CD4-positive, alpha-beta T cell (primary cell): Measurements from ENCODE around the gene STK32C. TPM values are rescaled to one million over a fixed set of nuclear protein-coding genes. Genes with fewer than 3 reads are reported as not detected.

Experiments
- ATAC-seq: fragments of 200-7000 bp; cut with Tn5 transposase; one replicate; pipeline ENCODE4 v1.10.0; 2022; ENCODE audit warnings: mild to moderate bottlenecking; ENCODE audit not compliant: poor library complexity
- CTCF ChIA-PET: fragments of 350-600 bp; sonication (Branson Sonifier 250); formaldehyde crosslinking; loops from one replicate; lab custom pipeline; 2021; ENCODE audit warnings: antibody characterized with exemption, inconsistent platforms; lab: Charles Lee
- POLR2A ChIA-PET: fragments of 350-600 bp; sonication (Branson Sonifier 250); formaldehyde crosslinking; loops from one replicate; lab custom pipeline; 2021; ENCODE audit warnings: antibody characterized with exemption, inconsistent platforms; lab: Charles Lee
- DNase-seq, 14 experiments: peaks; one replicate each; pipeline ENCODE4 v3.0.0-alpha.2; 2013 to 2020; ENCODE audit warnings: mixed read lengths in 2 of 14
- H3K27ac ChIP-seq, 2 donors: one replicate each; pipeline versions ENCODE4 v1.5.1 to v1.7.0; 2013; ENCODE audit warnings: low read length in 2 of 2, low read depth in 1 of 2, mild to moderate bottlenecking in 1 of 2
- H3K27me3 ChIP-seq, 2 experiments: 1 replicate in 1 of 2; 2 replicates in 1 of 2; pipeline versions ENCODE4 v1.6.1 to v1.7.0; 2013; ENCODE audit warnings: low read length in 2 of 2, control low read depth in 1 of 2, mild to moderate bottlenecking in 1 of 2, moderate library complexity in 1 of 2; ENCODE audit not compliant: insufficient read depth in 2 of 2, control insufficient read depth in 1 of 2
- H3K36me3 ChIP-seq: one replicate; pipeline ENCODE4 v1.6.1; 2013; ENCODE audit warnings: low read length, control low read depth; ENCODE audit not compliant: insufficient read depth
- H3K4me1 ChIP-seq: one replicate; pipeline ENCODE4 v1.6.1; 2013; ENCODE audit warnings: low read length, control low read depth; ENCODE audit not compliant: insufficient read depth
- H3K4me3 ChIP-seq: one replicate; pipeline ENCODE4 v1.5.1; 2013; ENCODE audit warnings: mild to moderate bottlenecking, low read length, moderate library complexity
- H3K9me3 ChIP-seq, 2 experiments: 1 replicate in 1 of 2; 2 replicates in 1 of 2; pipeline versions ENCODE4 v1.6.1 to v1.7.0; 2013; ENCODE audit warnings: low read length in 2 of 2, mild to moderate bottlenecking in 2 of 2, control low read depth in 1 of 2, moderate library complexity in 1 of 2; ENCODE audit not compliant: control insufficient read depth in 1 of 2, insufficient read depth in 1 of 2
- H3K27ac Mint-ChIP-seq: one replicate; pipeline ENCODE4 v1.8.0; 2020; ENCODE audit warnings: mixed read lengths
- H3K27me3 Mint-ChIP-seq: one replicate; pipeline ENCODE4 v1.8.0; 2021; ENCODE audit warnings: mixed read lengths
- H3K36me3 Mint-ChIP-seq: one replicate; pipeline ENCODE4 v1.8.0; 2021; ENCODE audit warnings: low read depth, mixed read lengths
- H3K4me1 Mint-ChIP-seq: one replicate; pipeline ENCODE4 v1.8.0; 2021; ENCODE audit warnings: low read depth, mixed read lengths
- H3K4me3 Mint-ChIP-seq: one replicate; pipeline ENCODE4 v1.8.0; 2020; ENCODE audit warnings: mild to moderate bottlenecking, mixed read lengths
- H3K9me3 Mint-ChIP-seq: one replicate; pipeline ENCODE4 v1.8.0; 2020; ENCODE audit warnings: mixed read lengths
- CTCF ChIP-seq: fragments of 200-600 bp; IDR thresholded peaks from one replicate; pipeline ENCODE4 v1.8.0; 2022; ENCODE audit warnings: antibody characterized with exemption, mild to moderate bottlenecking
- intact Hi-C, 2 experiments: fragments of 100-400 bp; cut with DNase I in 1 of 2; cut with micrococcal nuclease in 1 of 2; formaldehyde crosslinking; loops; one replicate each; pipeline versions ENCODE4 v1.15.1 to v1.9.0; 2023 to 2025; cut with DNase I, micrococcal nuclease
- total RNA-seq, 174 experiments: library from RNA in 2 of 174; stranded (reverse) in 2 of 174; gene quantifications; one replicate each; pipeline ENCODE4 v1.2.3 and lab custom pipeline; 2021 to 2026

The STK32C gene
- total RNA-seq, 2 experiments from 2014 or later, result 4.9 to 5.2 TPM

GRCh38 chr10:132265890-132266496, 41.8 kb downstream of the STK32C start:
- no peak for ATAC-seq
- no peak overlapping the region for H3K4me3 Mint-ChIP-seq
- H3K9me3 Mint-ChIP-seq, result no peaks in the 10 kb centered on the region
- DNase-seq, result no peak
- no peak overlapping the region for H3K27ac Mint-ChIP-seq
- ChIA-PET CTCF (no interaction called here), POLR2A (no interaction called here)
- TF ChIP-seq CTCF, result no peak
- Histone ChIP-seq H3K4me3 (no peak overlapping the region), H3K27ac (no peak overlapping the region), H3K9me3 (peaks cover 0 to 4% of the 10 kb centered on the region in 2 experiments), H3K4me1 (peaks cover 11% of the 10 kb centered on the region), H3K27me3 (no peaks in the 10 kb centered on the region), H3K36me3 (no peaks in the 10 kb centered on the region)
- peaks cover 12% of the 10 kb centered on the region for H3K4me1 Mint-ChIP-seq
- intact Hi-C loops, result no loop called here
- no peaks in the 10 kb centered on the region for H3K27me3 Mint-ChIP-seq
- H3K36me3 Mint-ChIP-seq, result no peaks in the 10 kb centered on the region

DNA sequence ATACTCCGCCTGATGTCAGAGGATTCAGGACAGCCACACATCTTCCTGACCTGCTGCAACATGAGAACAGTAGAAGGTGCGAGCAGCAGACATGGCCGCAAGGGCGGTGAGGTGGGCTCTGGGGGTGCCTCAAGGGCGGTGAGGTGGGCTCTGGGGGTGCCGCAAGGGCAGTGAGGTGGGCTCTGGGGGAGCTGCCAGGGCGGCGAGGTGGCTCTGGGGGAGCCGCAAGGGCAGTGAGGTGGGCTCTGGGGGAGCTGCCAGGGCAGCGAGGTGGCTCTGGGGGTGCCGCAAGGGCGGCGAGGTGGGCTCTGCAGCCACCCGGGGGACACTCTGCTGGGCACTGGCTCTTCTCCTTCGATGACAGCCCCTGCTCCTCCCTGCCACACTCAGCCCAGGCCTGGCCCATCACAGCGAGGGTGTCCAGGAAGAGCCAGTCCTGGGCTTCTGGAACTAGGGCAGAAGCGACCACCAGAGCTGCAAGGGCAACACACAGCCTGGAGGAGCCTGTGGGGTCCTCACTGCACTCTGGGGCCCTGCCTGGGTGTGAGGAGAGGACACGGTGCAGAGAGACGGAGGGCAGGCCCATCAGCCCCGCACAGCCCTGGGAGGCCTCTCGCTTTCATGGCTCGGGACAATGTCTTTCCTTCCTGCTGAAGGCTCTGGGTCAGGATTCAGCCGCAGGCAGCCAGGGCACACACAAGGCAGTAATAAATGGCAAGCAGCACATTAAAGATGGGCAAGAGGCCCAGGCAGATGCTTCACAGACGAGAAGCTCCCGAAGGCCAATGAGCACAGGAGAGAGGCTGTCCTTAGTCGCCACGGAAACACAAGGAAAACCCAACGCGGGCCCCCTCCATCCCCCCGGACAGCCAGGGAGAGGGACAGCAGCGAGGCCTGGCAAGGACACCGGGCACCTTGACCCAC, 42.5 kb downstream of the STK32C start:
- no peak for TF ChIP-seq CTCF
- Mint-ChIP-seq H3K9me3 (no peaks in the 10 kb centered on the region), H3K4me1 (peaks cover 12% of the 10 kb centered on the region), H3K36me3 (no peaks in the 10 kb centered on the region), H3K4me3 (no peak overlapping the region), H3K27ac (no peak overlapping the region), H3K27me3 (no peaks in the 10 kb centered on the region)
- no peak overlapping the region for H3K4me3 ChIP-seq
- no peaks in the 10 kb centered on the region for H3K27me3 ChIP-seq
- H3K4me1 ChIP-seq, result peaks cover 11% of the 10 kb centered on the region
- H3K36me3 ChIP-seq, result no peaks in the 10 kb centered on the region
- intact Hi-C loops, result no loop called here
- no peak for ATAC-seq
- no peak overlapping the region for H3K27ac ChIP-seq
- ChIA-PET CTCF (no interaction called here), POLR2A (no interaction called here)
- no peak for DNase-seq
- H3K9me3 ChIP-seq, result peaks cover 0 to 10% of the 10 kb centered on the region in 2 experiments

DNA sequence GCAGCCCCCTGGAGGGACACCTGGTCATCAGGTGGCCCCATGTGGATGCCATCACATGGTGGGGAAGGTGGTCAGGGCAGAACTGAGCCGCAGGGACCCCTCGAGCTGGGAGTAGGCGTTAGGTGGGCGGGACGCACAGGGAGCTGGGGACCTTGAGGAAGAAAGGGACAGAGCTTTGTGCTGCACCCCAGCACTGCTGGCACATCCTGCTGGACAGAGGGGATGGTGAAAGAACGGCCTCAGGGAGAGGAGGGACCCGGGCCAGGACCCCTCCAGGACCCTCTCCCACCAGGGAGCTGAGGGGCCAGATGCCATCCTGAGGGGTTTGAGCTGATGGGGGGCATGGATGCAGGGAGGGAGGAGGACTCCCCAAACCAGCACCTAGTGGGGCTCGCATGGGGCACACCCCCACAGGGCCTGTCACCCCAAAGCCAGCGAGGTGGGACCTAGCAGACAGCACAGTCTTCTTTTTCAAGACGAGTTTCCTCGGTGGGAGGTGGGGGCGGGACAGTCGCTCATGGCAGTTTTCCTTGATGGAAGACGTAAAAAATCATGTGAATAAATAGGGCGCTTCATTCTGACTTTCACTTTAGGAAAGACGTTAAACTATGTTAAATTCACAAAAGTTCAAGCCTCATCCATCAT, 43.3 kb downstream of the STK32C start:
- intact Hi-C loops, result no loop called here
- DNase-seq, result no peak
- Histone ChIP-seq H3K27ac (no peak overlapping the region), H3K27me3 (no peaks in the 10 kb centered on the region), H3K9me3 (peaks cover 0 to 11% of the 10 kb centered on the region in 2 experiments), H3K4me3 (no peak overlapping the region), H3K36me3 (no peaks in the 10 kb centered on the region), H3K4me1 (peaks cover 11% of the 10 kb centered on the region)
- Mint-ChIP-seq H3K36me3 (no peaks in the 10 kb centered on the region), H3K9me3 (no peaks in the 10 kb centered on the region), H3K4me3 (no peak overlapping the region), H3K27ac (no peak overlapping the region), H3K4me1 (peaks cover 12% of the 10 kb centered on the region), H3K27me3 (no peaks in the 10 kb centered on the region)
- no peak for TF ChIP-seq CTCF
- ATAC-seq, result no peak
- POLR2A ChIA-PET, result interaction anchor here (0.7 kb wide), 1 partner anchor 24 kb away, joined by 4 read pairs; no protein-coding TSS in a partner anchor
- CTCF ChIA-PET, result no interaction called here
